Parathyroid adenoma (tissue), 2 donors: ENCODE results near the gene MTG2.

ENCODE experiments used
- H2AFZ ChIP-seq: fragments of 300-600 bp; sonication (generic); one replicate; pipeline ENCODE4 v1.7.0; 2017; ENCODE audit warnings: antibody characterized with exemption, mild to moderate bottlenecking
- H3K27ac ChIP-seq: fragments of 300-600 bp; sonication (generic); one replicate; pipeline ENCODE4 v1.7.0; 2017
- H3K27me3 ChIP-seq: fragments of 300-600 bp; sonication (generic); one replicate; pipeline ENCODE4 v1.7.0; 2017; ENCODE audit warnings: low read length; ENCODE audit not compliant: control insufficient read depth, insufficient read depth
- H3K36me3 ChIP-seq: fragments of 300-600 bp; sonication (generic); one replicate; pipeline ENCODE4 v1.7.0; 2017; ENCODE audit warnings: low read length; ENCODE audit not compliant: control insufficient read depth, insufficient read depth
- H3K4me1 ChIP-seq: fragments of 300-600 bp; sonication (generic); one replicate; pipeline ENCODE4 v1.7.0; 2017; ENCODE audit warnings: control low read depth
- H3K4me2 ChIP-seq: fragments of 300-600 bp; sonication (generic); one replicate; pipeline ENCODE4 v1.7.0; 2017; ENCODE audit warnings: low read length
- H3K4me3 ChIP-seq: fragments of 300-600 bp; sonication (generic); one replicate; pipeline ENCODE4 v1.7.0; 2017; ENCODE audit warnings: low read depth, low read length
- H3K79me2 ChIP-seq: fragments of 300-600 bp; sonication (generic); one replicate; pipeline ENCODE4 v1.7.0; 2017; ENCODE audit warnings: control low read depth
- H3K9ac ChIP-seq: fragments of 300-600 bp; sonication (generic); one replicate; pipeline ENCODE4 v1.7.0; 2017; ENCODE audit warnings: mild to moderate bottlenecking
- H3K9me3 ChIP-seq: fragments of 300-600 bp; sonication (generic); one replicate; pipeline ENCODE4 v1.7.0; 2017; ENCODE audit warnings: low read length; ENCODE audit not compliant: control insufficient read depth
- TF ChIP-seq, protein P1 (sequence below): fragments of 300-600 bp; sonication (generic); IDR thresholded peaks from one replicate; pipeline ENCODE4 v1.7.0; 2017; ENCODE audit warnings: antibody characterized with exemption, mild to moderate bottlenecking
- donor health status: primary hyperparathyroidism.

The MTG2 gene

GRCh38 chr20:62240020-62240685, 57.3 kb downstream of the MTG2 start:
- H3K4me1 ChIP-seq: peaks cover 22% of the 10 kb centered on the region
- no peak overlapping the region for H3K4me2 ChIP-seq
- no peaks in the 10 kb centered on the region for H3K27me3 ChIP-seq
- no peak overlapping the region for H3K9ac ChIP-seq
- H3K4me3 ChIP-seq: no peak overlapping the region
- no peak overlapping the region for H3K27ac ChIP-seq
- peaks cover 66% of the 10 kb centered on the region for H3K79me2 ChIP-seq
- TF ChIP-seq, protein P1, sequence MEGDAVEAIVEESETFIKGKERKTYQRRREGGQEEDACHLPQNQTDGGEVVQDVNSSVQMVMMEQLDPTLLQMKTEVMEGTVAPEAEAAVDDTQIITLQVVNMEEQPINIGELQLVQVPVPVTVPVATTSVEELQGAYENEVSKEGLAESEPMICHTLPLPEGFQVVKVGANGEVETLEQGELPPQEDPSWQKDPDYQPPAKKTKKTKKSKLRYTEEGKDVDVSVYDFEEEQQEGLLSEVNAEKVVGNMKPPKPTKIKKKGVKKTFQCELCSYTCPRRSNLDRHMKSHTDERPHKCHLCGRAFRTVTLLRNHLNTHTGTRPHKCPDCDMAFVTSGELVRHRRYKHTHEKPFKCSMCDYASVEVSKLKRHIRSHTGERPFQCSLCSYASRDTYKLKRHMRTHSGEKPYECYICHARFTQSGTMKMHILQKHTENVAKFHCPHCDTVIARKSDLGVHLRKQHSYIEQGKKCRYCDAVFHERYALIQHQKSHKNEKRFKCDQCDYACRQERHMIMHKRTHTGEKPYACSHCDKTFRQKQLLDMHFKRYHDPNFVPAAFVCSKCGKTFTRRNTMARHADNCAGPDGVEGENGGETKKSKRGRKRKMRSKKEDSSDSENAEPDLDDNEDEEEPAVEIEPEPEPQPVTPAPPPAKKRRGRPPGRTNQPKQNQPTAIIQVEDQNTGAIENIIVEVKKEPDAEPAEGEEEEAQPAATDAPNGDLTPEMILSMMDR: no peak
- H3K9me3 ChIP-seq: no peaks in the 10 kb centered on the region
- no peak overlapping the region for H2AFZ ChIP-seq
- H3K36me3 ChIP-seq: no peaks in the 10 kb centered on the region

- no peak overlapping the region for H3K4me2 ChIP-seq
- H3K27ac ChIP-seq: no peak overlapping the region
- TF ChIP-seq, protein P1: no peak
Measured at GRCh38 chr20:62241506-62241905, 58.7 kb downstream of the MTG2 start.

DNA sequence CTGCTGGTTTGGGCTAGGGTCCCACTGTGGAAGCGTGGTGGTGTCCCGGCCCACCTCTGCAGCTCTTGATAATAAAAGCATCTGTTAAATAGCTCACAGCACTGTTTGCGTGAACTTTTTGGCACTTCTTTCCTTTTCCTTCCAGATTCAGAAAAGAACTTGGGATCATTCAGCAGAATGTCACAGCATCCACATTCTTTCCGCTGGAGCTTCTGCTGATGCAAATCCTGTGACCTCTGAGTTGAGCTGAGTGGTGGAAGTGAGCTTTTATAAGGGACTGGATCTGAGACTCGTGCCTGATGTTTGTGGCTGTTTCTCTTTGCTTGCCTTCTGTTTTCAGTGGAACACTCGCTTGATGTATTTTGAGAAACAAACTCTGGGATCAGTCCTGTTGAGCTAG, 59.3 kb downstream of the MTG2 start:
- Histone ChIP-seq H3K27me3 (no peaks in the 10 kb centered on the region), H3K9ac (no peak overlapping the region), H3K36me3 (no peaks in the 10 kb centered on the region), H2AFZ (no peak overlapping the region), H3K9me3 (no peaks in the 10 kb centered on the region), H3K27ac (no peak overlapping the region), H3K4me1 (peaks cover 29% of the 10 kb centered on the region), H3K4me3 (no peak overlapping the region), H3K4me2 (no peak overlapping the region), H3K79me2 (peaks cover 82% of the 10 kb centered on the region)
- TF ChIP-seq, protein P1: no peak

More at GRCh38 chr20:62241506-62241905, 58.7 kb downstream of the MTG2 start:
- Histone ChIP-seq H2AFZ (no peak overlapping the region), H3K4me3 (no peak overlapping the region), H3K4me1 (peaks cover 22% of the 10 kb centered on the region), H3K9me3 (no peaks in the 10 kb centered on the region), H3K27me3 (no peaks in the 10 kb centered on the region), H3K79me2 (peaks cover 79% of the 10 kb centered on the region), H3K36me3 (no peaks in the 10 kb centered on the region), H3K9ac (no peak overlapping the region)

DNA sequence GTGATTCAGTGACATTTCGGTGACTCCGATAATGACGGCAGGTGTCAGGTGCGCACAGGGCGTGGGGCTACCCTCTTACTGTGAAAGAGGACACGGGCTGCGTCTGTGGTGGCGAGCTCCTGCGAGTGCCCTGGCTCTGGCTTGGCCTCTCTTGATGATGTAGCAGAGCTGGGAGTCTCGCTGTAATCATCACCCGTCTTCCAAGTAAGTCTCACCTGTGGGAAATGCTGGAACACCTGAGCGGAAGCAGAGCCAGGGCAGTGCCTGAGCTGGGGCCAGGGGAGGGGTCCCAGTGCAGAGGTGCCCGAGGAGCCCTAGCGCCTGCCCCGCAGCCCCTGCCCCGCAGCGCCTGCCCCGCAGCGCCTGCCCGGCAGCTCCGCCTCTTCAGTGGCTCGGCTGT, 60.3 kb downstream of the MTG2 start:
- TF ChIP-seq, protein P1: no peak
- Histone ChIP-seq H3K27ac (no peak overlapping the region), H3K4me1 (peaks cover 25% of the 10 kb centered on the region), H2AFZ (no peak overlapping the region), H3K4me3 (no peak overlapping the region), H3K79me2 (peaks cover 76% of the 10 kb centered on the region), H3K36me3 (no peaks in the 10 kb centered on the region), H3K4me2 (no peak overlapping the region), H3K9ac (no peak overlapping the region), H3K27me3 (no peaks in the 10 kb centered on the region), H3K9me3 (no peaks in the 10 kb centered on the region)

DNA sequence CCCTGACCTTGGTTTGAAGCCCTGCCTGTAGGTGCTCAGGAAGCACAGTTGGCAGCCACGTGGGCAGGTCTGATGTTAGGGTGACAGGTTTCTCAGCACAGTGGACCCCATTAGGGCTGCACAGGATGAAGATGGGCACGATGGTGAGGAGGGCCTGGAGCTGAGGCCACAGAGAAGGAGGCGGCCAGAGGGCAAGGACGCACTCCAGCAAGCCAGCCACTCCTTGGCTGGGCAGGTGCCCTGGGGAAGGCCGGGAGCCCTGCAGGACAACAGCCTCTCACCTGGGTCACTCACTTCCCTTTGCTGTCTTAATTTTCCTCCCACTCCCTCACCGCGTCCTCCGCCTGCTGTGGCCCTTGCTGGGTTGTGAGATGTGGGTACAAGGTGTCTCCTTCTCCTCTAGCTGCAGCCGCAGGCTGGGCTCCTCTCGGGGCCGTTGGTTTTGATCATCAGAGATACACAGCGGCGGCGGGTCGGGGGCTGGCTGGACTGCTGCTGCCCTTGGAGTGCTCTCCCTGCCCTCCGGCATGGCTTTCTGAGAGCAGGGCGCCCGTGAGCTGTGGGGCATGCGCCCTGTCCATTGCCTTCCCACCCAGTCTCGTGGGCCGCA, 61.2 kb downstream of the MTG2 start:
- Histone ChIP-seq H3K36me3 (no peaks in the 10 kb centered on the region), H3K4me1 (peaks cover 25% of the 10 kb centered on the region), H3K27me3 (no peaks in the 10 kb centered on the region), H3K9me3 (no peaks in the 10 kb centered on the region), H2AFZ (no peak overlapping the region), H3K27ac (peak overlapping the region; percentile 67), H3K4me3 (no peak overlapping the region), H3K9ac (no peak overlapping the region), H3K4me2 (no peak overlapping the region), H3K79me2 (peaks cover 80% of the 10 kb centered on the region)
- TF ChIP-seq, protein P1: no peak
